Activated CD4-positive, alpha-beta T cell treated with anti-CD3 and anti-CD28 coated beads for 36 hours (primary cell): ENCODE results near the gene S100A13. TPM values are rescaled to one million over a fixed set of nuclear protein-coding genes. Genes with fewer than 3 reads are reported as not detected.
"Not testable (repeated sequence)": the region's sequence is repeated elsewhere in the genome, so short reads cannot be mapped to it uniquely, and the experiment has no call there.

ENCODE experiments used
- ATAC-seq: fragments of 200-7000 bp; cut with Tn5 transposase; one replicate; pipeline ENCODE4 v1.10.0; 2021; ENCODE audit warnings: mild to moderate bottlenecking, moderate library complexity
- CTCF ChIA-PET: fragments of 350-600 bp; sonication (Branson Sonifier 250); formaldehyde crosslinking; loops from one replicate; lab custom pipeline; 2021; ENCODE audit warnings: antibody characterized with exemption; lab: Charles Lee
- POLR2A ChIA-PET: fragments of 350-600 bp; sonication (Branson Sonifier 250); formaldehyde crosslinking; loops from one replicate; lab custom pipeline; 2021; ENCODE audit warnings: antibody characterized with exemption, inconsistent platforms; lab: Charles Lee
- DNase-seq: peaks from one replicate; pipeline ENCODE4 v3.0.0-alpha.2; 2020
- H3K27ac Mint-ChIP-seq: one replicate; pipeline ENCODE4 v1.8.0; 2021; ENCODE audit warnings: mixed read lengths
- H3K27me3 Mint-ChIP-seq: one replicate; pipeline ENCODE4 v1.8.0; 2021; ENCODE audit warnings: mixed read lengths
- H3K36me3 Mint-ChIP-seq: one replicate; pipeline ENCODE4 v1.8.0; 2021; ENCODE audit warnings: low read depth, mixed read lengths
- H3K4me1 Mint-ChIP-seq: one replicate; pipeline ENCODE4 v1.8.0; 2021; ENCODE audit warnings: mixed read lengths
- H3K4me3 Mint-ChIP-seq: one replicate; pipeline ENCODE4 v1.8.0; 2021; ENCODE audit warnings: mild to moderate bottlenecking, moderate library complexity, mixed read lengths
- H3K9me3 Mint-ChIP-seq: one replicate; pipeline ENCODE4 v1.8.0; 2021; ENCODE audit warnings: low read depth, mixed read lengths
- intact Hi-C, 2 experiments: fragments of 100-400 bp; cut with DNase I in 1 of 2; cut with micrococcal nuclease in 1 of 2; formaldehyde crosslinking; loops; one replicate each; pipeline versions ENCODE4 v1.14.2 to v1.15.1; 2022 to 2024; cut with DNase I, micrococcal nuclease
- total RNA-seq, 2 experiments: library from RNA; stranded (reverse); gene quantifications; one replicate each; pipeline ENCODE4 v1.2.3, GENCODE V29; 2021

S100A13 gene
- total RNA-seq: 1 to 10 TPM; 5.4 TPM

DNA sequence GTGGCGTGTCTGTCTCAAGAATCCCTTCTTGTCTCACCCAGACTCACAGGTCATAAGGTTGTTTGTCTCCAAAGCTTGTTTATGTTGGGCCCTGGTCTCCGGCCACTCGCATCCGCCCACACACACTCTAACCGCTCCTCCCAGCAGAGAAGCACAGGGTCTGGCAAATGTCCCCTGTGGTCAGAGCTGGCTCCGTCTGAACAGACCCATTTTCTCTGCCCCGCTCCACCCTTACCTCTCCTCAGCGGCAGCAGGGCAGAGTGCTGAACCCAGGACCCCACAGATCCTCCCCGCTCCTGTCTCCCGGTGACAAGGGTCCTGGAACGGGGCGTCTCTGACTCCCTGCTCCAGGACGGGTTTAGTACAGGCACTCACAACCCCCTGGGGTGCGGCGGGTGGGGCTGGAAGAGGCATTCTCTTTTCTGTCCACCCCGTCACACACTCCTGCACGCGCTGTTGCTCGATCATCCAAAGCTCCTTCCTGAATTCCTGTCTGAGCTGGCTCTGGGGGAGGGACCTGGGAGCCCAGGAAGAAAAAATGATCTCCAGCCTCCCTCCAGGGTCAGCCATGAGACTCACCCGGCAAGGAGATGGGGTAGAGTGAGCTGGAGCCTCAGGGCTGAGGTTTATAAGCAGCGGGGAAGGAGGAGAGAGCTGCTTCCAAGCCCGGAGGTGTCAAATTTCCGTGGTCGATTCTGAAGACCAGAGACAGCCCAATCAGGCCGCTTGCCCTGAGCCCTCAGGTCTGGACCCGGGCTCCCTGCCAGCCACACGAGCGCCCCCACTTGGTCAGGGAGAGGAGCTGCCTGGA lies at the start of gene S100A13:
Gene S100A13 (minus strand): TSS at position 602 of the 811 bp plus-strand sequence. CDS start 1,033 bp downstream, outside the sequence.
- Mint-ChIP-seq H3K27ac (no peak within 1 kb of the TSS), H3K4me1 (peaks cover 13% of the 10 kb centered on the region), H3K27me3 (peaks cover 2% of the 10 kb centered on the region), H3K36me3 (no peaks in the 10 kb centered on the region), H3K4me3 (no peak within 1 kb of the TSS), H3K9me3 (no peaks in the 10 kb centered on the region)
- peak; percentile 57 for DNase-seq
- no peak for ATAC-seq
- CTCF ChIA-PET: interaction anchor here (0.6 to 7.1 kb wide), 7 partner anchors 10 to 116 kb away, joined by 3 to 60 read pairs (median 3); partner anchors contain the start of gene S100A14
- intact Hi-C loops: no loop called here
- POLR2A ChIA-PET: no interaction called here

DNA sequence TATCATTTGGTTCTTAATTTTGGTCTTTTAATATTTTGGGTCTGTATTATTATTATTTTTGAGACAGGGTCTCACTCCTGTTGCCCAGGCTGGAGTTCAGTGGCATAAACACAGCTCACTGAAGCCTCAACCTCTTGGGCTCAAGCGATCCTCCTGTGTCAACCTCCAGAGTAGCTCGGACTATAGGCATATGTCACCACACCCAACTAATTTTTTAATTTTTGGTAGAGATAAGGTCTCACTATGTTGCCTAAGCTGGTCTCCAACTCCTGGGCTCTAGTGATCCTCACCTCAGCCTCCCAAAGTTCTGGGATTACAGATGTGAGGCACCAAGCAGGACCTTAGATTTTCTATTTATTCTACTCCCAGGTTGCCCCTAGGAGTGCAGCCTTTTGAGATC lies 46.2 kb upstream of the S100A13 start:
- Mint-ChIP-seq H3K4me1 (peaks cover 33% of the 10 kb centered on the region), H3K27ac (peak overlapping the region; percentile 25), H3K36me3 (peaks cover 19% of the 10 kb centered on the region), H3K4me3 (peak overlapping the region; percentile 10), H3K9me3 (no peaks in the 10 kb centered on the region), H3K27me3 (peaks cover 19% of the 10 kb centered on the region)
- intact Hi-C loops: loop anchor here in 1 of 2 experiments (5.0 to 10.0 kb wide), 3 partner anchors 101 to 509 kb away; partner anchors contain the start of gene SLC27A3
- ChIA-PET CTCF (interaction anchor here (0.7 to 0.9 kb wide), 2 partner anchors 46 to 125 kb away, joined by 3 to 5 read pairs; partner anchors contain the start of gene S100A13), POLR2A (no interaction called here)
- no peak for DNase-seq
- ATAC-seq: no peak

DNA sequence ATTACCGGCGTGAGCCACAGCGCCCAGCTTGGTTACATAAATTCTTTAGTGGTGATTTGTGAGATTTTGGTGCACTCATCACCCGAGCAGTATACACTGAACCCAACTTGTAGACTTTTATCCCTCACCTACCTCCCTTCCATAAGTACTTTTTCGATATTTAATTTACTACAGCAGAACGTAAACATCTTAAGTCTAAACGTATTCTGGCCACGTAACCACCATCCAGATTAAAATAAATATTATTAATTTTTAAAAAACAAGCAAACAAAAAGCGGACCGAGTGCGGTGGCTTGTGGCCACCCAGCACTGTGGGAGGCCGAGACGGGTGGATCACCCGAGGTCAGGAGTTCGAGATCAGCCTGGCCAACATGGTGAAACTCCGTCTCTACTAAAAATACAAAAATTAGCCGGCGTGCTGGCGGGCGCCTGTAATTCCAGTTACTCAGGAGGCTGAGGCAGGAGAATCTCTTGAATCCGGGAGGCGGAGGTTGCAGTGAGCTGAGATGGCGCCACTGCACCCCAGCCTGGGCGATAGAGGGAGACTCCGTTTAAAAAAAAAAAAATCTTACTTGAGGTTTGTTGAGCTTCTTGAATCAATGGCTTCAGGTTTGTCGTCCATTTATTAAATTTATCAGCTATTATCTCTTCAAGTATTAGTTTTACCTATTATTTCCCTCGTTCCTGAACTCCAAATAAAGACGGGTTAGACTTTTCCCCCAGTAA lies 44.5 kb upstream of the S100A13 start:
- H3K27ac Mint-ChIP-seq, H3K9me3 Mint-ChIP-seq, H3K4me3 Mint-ChIP-seq, H3K27me3 Mint-ChIP-seq: not testable (repeated sequence)
- POLR2A ChIA-PET: interaction anchor here (0.6 to 0.7 kb wide), 4 partner anchors 9 to 319 kb away, joined by 3 to 8 read pairs (median 4); no protein-coding TSS in a partner anchor
- peak; percentile 74 for DNase-seq
- H3K36me3 Mint-ChIP-seq: peaks cover 36% of the 10 kb centered on the region
- peak; percentile 39 for ATAC-seq
- intact Hi-C loops: loop anchor here (1.0 to 10.0 kb wide), 22 partner anchors 13 to 653 kb away; partner anchors contain the start of genes CHTOP (in 2 of the 2), RPS27 (in 2 of the 2), SNAPIN (in 2 of the 2) and ATP8B2 (in 1 of the 2)
- CTCF ChIA-PET: interaction anchor here (0.6 to 2.0 kb wide), 17 partner anchors 8 to 275 kb away, joined by 3 to 8 read pairs (median 4); partner anchors contain the start of genes CHTOP, DENND4B, S100A13 and S100A14
- H3K4me1 Mint-ChIP-seq: peaks cover 34% of the 10 kb centered on the region

DNA sequence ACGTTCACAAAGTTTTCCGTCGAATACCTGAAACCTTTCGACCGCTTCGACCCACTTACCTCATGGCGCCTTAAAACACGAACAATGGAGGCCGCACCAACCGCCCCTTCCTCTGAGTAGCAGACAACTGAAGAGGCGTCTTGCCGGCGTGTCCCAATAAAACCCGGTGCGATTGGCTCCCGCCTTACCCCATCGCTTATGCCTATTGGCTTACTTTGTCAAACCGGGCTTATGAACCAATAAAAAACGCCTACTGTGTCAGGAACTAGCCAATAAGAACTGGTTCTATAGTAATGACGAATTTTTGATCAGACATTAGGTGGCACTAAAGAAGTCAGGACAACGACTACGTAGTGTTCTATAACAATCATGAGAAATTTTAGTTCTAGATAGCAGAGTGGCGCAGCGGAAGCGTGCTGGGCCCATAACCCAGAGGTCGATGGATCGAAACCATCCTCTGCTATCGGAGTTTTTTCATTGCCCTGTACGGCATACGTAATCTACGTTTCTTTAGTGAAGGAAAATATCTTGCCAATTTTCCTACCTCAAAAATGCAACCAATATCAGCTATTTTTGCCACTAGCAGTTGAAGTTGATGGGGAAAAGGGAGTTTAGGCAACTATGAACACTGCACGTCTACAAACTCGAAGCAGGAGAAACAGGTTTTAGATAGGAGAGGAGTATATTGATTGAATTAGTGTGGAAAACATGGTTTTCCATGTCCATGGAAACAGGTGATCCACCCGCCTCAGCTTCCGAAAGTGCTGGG lies 43.7 kb upstream of the S100A13 start, which contains the start of gene ILF2:
Gene ILF2 (minus strand): TSS at position 135 of the 769 bp plus-strand sequence. CDS start 71 bp downstream, at position 64.
- CTCF ChIA-PET: interaction anchor here (1.0 to 2.0 kb wide), 10 partner anchors 27 to 276 kb away, joined by 3 to 8 read pairs (median 4); partner anchors contain the start of genes CHTOP, DENND4B and S100A13
- intact Hi-C loops: loop anchor here (1.0 to 10.0 kb wide), 22 partner anchors 13 to 654 kb away; partner anchors contain the start of genes CHTOP (in 2 of the 2), RPS27 (in 2 of the 2), SNAPIN (in 2 of the 2) and ATP8B2 (in 1 of the 2)
- Mint-ChIP-seq H3K4me3 (no peak within 1 kb of the TSS), H3K9me3 (no peaks in the 10 kb centered on the region), H3K4me1 (peaks cover 34% of the 10 kb centered on the region), H3K27ac (no peak within 1 kb of the TSS), H3K36me3 (peaks cover 43% of the 10 kb centered on the region), H3K27me3 (no peaks in the 10 kb centered on the region)
- peak; percentile 92 for ATAC-seq
- POLR2A ChIA-PET: interaction anchor here (0.6 to 1.5 kb wide), 4 partner anchors 9 to 320 kb away, joined by 3 to 13 read pairs (median 4); partner anchors contain the start of gene CHTOP
- peak; percentile 99 for DNase-seq

DNA sequence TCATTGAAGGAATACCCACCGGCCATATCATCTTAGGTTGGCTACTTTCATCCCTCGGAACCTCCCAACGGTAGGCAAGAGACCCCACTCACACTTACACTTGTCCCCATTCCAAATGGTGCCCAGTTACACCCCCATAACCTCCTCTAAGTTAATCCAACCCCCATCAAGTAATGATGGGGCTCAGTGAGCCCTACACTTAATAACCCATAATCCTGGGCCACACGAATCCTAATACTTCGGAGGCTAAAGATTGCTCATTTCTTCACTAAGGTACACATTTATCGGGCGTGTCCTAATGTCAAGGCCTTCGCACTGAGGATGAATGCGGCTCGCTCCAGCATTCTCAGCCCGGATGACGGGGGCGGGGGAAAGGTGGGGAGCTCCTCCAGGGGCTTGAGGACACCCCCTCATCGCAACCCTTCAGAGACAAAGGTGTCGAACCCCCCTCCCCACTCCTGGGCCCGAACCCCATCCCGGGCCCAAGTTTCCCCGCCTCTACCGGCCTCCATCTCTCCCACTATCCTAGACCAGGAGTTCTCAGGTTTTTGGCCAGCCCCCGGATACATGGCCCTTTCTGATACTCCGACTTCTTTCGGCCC lies 43.1 kb upstream of the S100A13 start:
- intact Hi-C loops: loop anchor here (2.0 to 10.0 kb wide), 9 partner anchors 98 to 654 kb away; partner anchors contain the start of genes ATP8B2 (in 1 of the 2), DENND4B (in 1 of the 2) and SLC27A3 (in 1 of the 2)
- Mint-ChIP-seq H3K27ac (no peak overlapping the region), H3K4me3 (no peak overlapping the region), H3K27me3 (no peaks in the 10 kb centered on the region), H3K9me3 (no peaks in the 10 kb centered on the region), H3K36me3 (peaks cover 45% of the 10 kb centered on the region), H3K4me1 (peaks cover 34% of the 10 kb centered on the region)
- DNase-seq: peak; percentile 51
- ATAC-seq: peak; percentile 1
- ChIA-PET POLR2A (interaction anchor here (0.6 to 1.5 kb wide), 2 partner anchors 37 to 353 kb away, joined by 4 to 13 read pairs; partner anchors contain the start of gene CHTOP), CTCF (no interaction called here)

DNA sequence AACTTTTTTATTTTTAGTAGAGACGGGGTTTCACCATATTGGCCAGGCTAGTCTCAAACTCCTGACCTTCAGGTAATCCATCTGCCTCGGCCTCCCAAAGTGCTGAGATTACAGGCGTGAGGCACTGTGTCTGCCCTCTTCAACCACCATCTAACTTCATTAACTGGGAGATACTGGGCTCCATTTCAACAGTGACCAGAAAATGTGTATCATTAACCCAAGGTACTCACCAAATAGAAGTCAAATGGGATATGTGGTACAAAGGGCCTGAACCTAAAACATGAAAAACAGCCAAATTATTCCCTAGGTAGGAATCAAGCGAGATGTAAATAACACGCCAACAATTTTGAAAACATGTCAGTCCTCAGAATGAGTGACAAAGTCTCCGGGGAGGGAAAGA lies 42.3 kb upstream of the S100A13 start:
- intact Hi-C loops: loop anchor here (2.0 to 10.0 kb wide), 9 partner anchors 97 to 655 kb away; partner anchors contain the start of genes ATP8B2 (in 1 of the 2), DENND4B (in 1 of the 2) and SLC27A3 (in 1 of the 2)
- DNase-seq (no peak), ATAC-seq (no peak)
- ChIA-PET CTCF (no interaction called here), POLR2A (interaction anchor here (0.7 to 1.5 kb wide), 2 partner anchors 10 to 321 kb away, joined by 4 to 5 read pairs; partner anchors contain the start of gene SNAPIN)
- H3K36me3 Mint-ChIP-seq: peaks cover 53% of the 10 kb centered on the region
- H3K4me3 Mint-ChIP-seq: no peak overlapping the region
- H3K9me3 Mint-ChIP-seq: no peaks in the 10 kb centered on the region
- no peak overlapping the region for H3K27ac Mint-ChIP-seq
- no peaks in the 10 kb centered on the region for H3K27me3 Mint-ChIP-seq
- peaks cover 34% of the 10 kb centered on the region for H3K4me1 Mint-ChIP-seq

DNA sequence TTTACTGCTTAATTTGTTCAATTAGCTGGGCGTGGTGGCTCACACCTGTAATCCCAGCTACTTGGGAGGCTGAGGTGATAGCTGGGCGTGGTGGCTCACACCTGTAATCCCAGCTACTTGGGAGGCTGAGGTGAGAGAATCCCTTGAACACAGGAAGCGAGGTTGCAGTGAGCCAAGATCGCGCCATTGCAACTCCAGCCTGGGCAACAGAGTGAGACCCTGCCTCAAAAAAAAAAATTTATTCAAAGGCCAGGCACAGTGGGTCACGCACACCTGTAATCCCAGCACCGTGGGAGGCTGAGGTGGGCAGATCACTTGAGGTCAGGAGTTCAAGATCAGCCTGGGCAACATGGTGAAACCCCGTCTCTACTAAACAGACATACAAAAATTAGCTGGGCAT lies 41.4 kb upstream of the S100A13 start:
- H3K27me3 Mint-ChIP-seq, H3K4me3 Mint-ChIP-seq, H3K27ac Mint-ChIP-seq, intact Hi-C loops, DNase-seq, ATAC-seq, CTCF ChIA-PET, H3K9me3 Mint-ChIP-seq: not testable (repeated sequence)
- POLR2A ChIA-PET: interaction anchor here (0.6 to 1.5 kb wide), 2 partner anchors 10 to 30 kb away, joined by 3 to 4 read pairs; partner anchors contain the start of gene SNAPIN
- H3K4me1 Mint-ChIP-seq: peaks cover 34% of the 10 kb centered on the region
- peaks cover 59% of the 10 kb centered on the region for H3K36me3 Mint-ChIP-seq

DNA sequence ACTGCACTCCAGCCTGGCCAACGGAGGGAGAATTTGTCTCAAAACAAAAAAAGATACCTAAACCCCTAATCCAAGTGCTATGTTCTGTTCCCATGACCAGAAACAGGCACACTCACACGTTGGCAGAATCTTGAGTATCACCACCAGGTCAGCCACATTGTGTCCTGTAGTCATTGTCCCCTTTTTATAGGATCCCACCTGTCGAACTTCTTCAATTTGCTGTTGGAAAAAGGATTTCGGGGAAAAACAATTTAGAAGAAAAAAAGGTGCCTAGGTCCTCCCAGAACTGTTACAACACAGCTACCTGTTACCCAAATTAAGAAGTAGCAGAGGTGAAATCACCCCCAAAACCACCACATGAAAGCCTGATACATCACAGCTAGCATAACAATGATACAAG lies 40.1 kb upstream of the S100A13 start:
- Mint-ChIP-seq H3K27ac (peak overlapping the region; percentile 84), H3K27me3 (no peaks in the 10 kb centered on the region), H3K9me3 (no peaks in the 10 kb centered on the region), H3K36me3 (peaks cover 68% of the 10 kb centered on the region), H3K4me3 (no peak overlapping the region), H3K4me1 (peaks cover 32% of the 10 kb centered on the region)
- ATAC-seq (no peak), DNase-seq (no peak)
- intact Hi-C loops: no loop called here
- ChIA-PET CTCF (interaction anchor here (0.5 to 1.4 kb wide), 7 partner anchors 11 to 320 kb away, joined by 3 to 4 read pairs (median 3); no protein-coding TSS in a partner anchor), POLR2A (interaction anchor here (0.6 to 2.0 kb wide), 4 partner anchors 18 to 332 kb away, joined by 3 to 7 read pairs (median 5); partner anchors contain the start of gene CHTOP)

DNA sequence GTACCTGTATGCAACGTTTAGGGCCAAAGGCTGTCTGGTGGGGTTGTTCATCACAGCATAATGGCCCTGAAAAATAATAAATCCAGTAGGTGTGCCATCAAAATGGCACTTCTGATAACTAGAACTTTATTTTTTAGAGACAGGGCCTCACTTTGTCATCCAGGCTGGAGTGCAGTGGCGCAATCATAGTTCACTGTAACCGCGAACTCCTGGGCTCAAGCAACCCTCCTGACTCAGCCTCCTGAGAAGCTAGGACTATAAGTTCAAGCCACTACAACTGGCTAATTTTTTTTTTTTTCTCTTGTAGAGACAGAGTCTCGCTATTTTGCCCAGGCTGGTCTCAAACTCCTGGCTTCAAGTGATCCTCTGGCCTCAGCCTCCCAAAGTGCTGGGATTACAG lies 35.9 kb upstream of the S100A13 start:
- H3K27me3 Mint-ChIP-seq: no peaks in the 10 kb centered on the region
- peaks cover 22% of the 10 kb centered on the region for H3K4me1 Mint-ChIP-seq
- ATAC-seq (no peak), DNase-seq (no peak)
- peaks cover 74% of the 10 kb centered on the region for H3K36me3 Mint-ChIP-seq
- peak overlapping the region; percentile 47 for H3K27ac Mint-ChIP-seq
- ChIA-PET CTCF (no interaction called here), POLR2A (interaction anchor here (0.6 to 0.9 kb wide), 4 partner anchors 13 to 663 kb away, joined by 3 to 8 read pairs (median 5); no protein-coding TSS in a partner anchor)
- H3K9me3 Mint-ChIP-seq: no peaks in the 10 kb centered on the region
- no peak overlapping the region for H3K4me3 Mint-ChIP-seq
- intact Hi-C loops: no loop called here
